HT1080 (cell line): ENCODE measurements around the gene WNK1. TPM values are rescaled to one million over a fixed set of nuclear protein-coding genes. Genes with fewer than 3 reads are reported as not detected.

Experiments
- DNase-seq: peaks from one replicate; pipeline ENCODE4 v3.0.0-alpha.2; 2015; ENCODE audit warnings: low read depth
- total RNA-seq: library from RNA; depleted of rRNA; stranded (reverse); fragments of >200 nt; shearing (Covaris generic); gene quantifications from 2 replicates; pipeline ENCODE4 v1.2.3, GENCODE V29; 2014

Gene WNK1
- total RNA-seq, 1 experiment from 2014 or later, result 53.5 TPM

DNA sequence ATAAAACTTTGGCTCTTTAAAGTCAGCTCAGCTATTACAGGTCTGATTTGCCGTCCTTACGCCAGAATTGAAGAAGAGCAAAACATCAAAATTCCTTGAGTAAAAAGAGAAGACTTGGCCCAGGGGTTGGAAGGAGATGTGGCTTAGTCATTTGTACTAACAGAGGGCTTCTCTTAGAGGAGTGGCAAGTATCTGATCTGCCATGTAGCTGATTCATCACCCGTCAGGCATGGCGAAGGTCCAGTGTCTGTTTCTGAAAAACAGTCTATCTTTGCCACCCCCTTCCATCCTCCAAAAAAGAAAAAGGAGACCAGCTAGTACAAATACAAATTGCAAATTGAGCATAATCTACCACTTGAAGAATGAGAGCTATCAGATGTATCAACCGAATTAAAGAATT, 105.2 kb downstream of the WNK1 start:
- DNase-seq, result peak; percentile 76

- DNase-seq, result no peak
Measured at GRCh38 chr12:862303-862911, 110.0 kb downstream of the WNK1 start.

GRCh38 chr12:863285-863684, 110.9 kb downstream of the WNK1 start:
- no peak for DNase-seq

DNA sequence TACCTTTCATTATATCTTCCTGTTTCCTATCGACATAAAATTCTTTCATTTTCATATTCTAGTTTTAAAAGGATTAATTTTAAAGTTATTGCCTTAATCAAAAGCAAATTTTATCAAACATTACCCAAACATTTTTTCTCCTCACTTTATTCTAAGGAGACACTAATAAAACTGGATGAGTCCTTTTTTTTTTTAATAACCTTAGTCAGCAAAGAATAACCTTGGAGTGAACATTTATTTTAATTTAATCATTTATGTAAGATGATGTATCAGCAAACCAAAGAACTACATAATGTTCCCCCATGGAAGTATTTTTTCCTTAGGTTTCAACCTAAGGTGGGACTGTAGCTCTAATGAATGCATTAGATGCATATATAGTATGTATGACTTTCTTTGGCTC, 113.2 kb downstream of the WNK1 start:
- no peak for DNase-seq

DNA sequence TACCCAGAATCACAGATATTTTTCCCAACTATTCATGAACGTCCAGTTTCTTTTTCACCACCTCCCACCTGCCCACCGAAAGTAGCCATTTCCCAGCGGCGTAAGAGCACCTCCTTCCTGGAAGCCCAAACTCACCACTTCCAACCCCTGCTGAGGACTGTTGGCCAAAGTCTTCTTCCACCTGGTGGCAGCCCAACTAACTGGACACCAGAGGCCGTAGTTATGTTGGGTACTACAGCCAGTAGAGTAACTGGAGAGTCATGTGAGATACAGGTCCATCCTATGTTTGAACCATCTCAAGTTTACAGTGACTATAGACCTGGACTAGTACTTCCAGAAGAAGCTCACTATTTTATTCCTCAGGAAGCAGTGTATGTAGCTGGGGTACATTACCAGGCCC, 115.5 kb downstream of the WNK1 start:
- no peak for DNase-seq

DNA sequence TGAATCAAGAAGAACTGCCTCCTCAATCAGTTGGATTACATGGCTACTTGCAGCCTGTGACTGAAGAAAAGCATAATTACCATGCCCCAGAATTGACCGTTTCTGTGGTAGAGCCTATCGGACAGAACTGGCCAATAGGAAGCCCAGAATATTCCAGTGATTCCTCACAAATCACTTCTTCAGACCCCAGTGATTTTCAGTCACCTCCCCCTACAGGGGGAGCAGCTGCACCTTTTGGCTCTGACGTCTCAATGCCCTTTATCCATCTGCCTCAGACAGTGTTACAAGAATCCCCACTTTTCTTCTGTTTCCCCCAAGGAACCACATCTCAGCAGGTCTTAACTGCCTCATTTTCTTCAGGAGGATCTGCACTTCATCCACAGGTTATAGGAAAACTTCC, 116.3 kb downstream of the WNK1 start:
- DNase-seq, result no peak

DNA sequence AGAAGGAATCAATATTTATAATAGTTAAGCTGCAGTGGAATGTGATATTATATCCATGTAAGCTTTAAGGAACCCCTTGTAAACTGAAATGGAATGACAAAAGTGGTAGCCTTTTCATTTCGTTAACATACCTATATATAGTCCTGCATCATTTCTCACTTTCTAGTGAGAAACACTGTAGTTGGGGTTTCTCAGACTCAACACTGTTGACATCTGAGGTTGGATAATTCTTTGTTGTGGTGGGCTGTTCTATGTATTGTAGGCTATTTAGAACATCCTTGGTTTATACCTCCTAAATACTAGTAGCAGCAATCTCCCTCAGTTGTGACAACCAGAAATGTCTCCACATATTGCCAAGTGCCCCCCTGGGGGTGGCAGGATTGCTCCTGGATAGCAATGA, 118.0 kb downstream of the WNK1 start:
- no peak for DNase-seq

DNA sequence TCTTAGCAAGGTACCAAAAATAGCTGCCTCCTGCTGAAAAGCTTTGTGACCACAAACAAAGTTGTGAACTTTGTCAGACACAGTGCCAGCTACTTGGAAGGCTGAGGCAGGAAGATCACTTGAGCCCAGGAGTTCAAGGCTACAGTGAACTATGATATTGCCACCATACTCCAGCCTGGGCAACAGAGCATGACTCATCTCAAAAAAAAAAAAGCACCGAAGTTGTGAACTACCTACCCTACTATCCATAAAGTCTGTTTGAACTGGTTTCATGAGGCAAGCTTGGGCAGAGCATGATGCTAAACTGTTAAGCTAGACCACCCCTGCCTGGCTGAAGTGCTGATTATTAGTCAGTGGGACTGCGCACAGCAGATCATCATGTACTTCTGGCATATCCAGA, 121.6 kb downstream of the WNK1 start:
- DNase-seq, result peak; percentile 70

DNA sequence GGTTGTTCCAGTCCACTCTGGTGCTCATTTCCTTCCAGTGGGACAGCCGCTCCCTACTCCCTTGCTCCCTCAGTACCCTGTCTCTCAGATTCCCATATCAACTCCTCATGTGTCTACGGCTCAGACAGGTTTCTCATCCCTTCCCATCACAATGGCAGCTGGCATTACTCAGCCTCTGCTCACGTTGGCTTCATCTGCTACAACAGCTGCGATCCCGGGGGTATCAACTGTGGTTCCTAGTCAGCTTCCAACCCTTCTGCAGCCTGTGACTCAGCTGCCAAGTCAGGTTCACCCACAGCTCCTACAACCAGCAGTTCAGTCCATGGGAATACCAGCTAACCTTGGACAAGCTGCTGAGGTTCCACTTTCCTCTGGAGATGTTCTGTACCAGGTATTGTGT, 127.3 kb downstream of the WNK1 start:
- peak; percentile 85 for DNase-seq

GRCh38 chr12:880656-881055, 128.3 kb downstream of the WNK1 start:
- DNase-seq, result no peak

DNA sequence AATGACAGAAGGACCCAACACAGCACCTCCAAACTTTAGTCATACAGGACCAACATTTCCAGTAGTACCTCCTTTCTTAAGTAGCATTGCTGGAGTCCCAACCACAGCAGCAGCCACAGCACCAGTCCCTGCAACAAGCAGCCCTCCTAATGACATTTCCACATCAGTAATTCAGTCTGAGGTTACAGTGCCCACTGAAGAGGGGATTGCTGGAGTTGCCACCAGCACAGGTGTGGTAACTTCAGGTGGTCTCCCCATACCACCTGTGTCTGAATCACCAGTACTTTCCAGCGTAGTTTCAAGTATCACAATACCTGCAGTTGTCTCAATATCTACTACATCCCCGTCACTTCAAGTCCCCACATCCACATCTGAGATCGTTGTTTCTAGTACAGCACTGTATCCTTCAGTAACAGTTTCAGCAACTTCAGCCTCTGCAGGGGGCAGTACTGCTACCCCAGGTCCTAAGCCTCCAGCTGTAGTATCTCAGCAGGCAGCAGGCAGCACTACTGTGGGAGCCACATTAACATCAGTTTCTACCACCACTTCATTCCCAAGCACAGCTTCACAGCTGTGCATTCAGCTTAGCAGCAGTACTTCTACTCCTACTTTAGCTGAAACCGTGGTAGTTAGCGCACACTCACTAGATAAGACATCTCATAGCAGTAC, 132.5 kb downstream of the WNK1 start:
- no peak for DNase-seq

DNA sequence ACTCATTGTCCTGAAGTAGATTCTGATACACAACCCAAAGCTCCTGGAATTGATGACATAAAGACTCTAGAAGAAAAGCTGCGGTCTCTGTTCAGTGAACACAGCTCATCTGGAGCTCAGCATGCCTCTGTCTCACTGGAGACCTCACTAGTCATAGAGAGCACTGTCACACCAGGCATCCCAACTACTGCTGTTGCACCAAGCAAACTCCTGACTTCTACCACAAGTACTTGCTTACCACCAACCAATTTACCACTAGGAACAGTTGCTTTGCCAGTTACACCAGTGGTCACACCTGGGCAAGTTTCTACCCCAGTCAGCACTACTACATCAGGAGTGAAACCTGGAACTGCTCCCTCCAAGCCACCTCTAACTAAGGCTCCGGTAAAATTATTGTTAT, 133.3 kb downstream of the WNK1 start:
- DNase-seq, result no peak

- no peak for DNase-seq
Measured at GRCh38 chr12:886206-886605, 133.8 kb downstream of the WNK1 start.

DNA sequence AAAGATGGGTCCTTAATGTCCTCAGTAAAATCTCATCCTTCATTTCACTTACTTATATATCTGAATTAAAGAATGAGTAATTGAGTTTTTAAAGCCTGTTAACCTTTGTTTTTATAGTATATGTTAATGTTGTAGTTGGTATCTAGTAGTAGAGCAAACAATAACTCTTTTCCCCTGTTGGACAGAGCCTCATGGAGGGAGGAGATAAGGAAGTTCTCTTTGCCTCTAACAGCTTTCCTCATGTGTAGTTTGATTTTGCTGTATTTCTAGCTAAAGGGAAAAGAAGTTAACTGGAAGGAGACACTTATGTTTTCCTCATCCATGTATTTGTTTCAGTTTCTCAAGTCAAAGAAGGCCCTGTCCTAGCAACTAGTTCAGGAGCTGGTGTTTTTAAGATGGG, 141.8 kb downstream of the WNK1 start:
- DNase-seq, result no peak

DNA sequence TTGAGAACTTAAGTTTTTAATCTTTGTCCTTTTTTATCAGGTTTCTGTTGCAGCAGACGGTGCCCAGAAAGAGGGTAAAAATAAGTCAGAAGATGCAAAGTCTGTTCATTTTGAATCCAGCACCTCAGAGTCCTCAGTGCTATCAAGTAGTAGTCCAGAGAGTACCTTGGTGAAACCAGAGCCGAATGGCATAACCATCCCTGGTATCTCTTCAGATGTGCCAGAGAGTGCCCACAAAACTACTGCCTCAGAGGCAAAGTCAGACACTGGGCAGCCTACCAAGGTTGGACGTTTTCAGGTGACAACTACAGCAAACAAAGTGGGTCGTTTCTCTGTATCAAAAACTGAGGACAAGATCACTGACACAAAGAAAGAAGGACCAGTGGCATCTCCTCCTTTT, 143.7 kb downstream of the WNK1 start:
- DNase-seq, result no peak

- DNase-seq, result no peak
Measured at GRCh38 chr12:897386-897785, 145.0 kb downstream of the WNK1 start.

DNA sequence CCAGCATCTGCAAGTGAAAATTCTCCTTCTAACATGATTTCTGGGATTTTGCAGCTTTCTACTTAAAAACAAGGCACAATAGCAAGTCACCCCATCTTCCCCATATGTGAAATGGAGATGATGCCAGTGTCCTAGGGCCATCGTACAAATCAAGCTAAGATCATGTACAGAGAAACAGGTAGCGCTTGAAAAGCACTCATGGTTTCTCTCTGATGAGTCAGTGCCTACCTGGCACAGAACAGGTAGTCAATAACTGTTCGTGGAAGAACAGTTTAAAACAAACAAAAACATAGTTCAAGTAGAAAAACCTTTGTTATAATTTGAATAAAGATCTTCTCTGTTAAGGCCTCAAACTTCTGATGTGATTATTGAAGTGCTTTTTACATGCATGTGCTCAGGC, 150.2 kb downstream of the WNK1 start:
- no peak for DNase-seq

- DNase-seq, result no peak
Measured at GRCh38 chr12:903055-903454, 150.7 kb downstream of the WNK1 start.

GRCh38 chr12:904010-904414, 151.6 kb downstream of the WNK1 start:
- no peak for DNase-seq

GRCh38 chr12:905261-906031, 153.1 kb downstream of the WNK1 start:
- no peak for DNase-seq

DNA sequence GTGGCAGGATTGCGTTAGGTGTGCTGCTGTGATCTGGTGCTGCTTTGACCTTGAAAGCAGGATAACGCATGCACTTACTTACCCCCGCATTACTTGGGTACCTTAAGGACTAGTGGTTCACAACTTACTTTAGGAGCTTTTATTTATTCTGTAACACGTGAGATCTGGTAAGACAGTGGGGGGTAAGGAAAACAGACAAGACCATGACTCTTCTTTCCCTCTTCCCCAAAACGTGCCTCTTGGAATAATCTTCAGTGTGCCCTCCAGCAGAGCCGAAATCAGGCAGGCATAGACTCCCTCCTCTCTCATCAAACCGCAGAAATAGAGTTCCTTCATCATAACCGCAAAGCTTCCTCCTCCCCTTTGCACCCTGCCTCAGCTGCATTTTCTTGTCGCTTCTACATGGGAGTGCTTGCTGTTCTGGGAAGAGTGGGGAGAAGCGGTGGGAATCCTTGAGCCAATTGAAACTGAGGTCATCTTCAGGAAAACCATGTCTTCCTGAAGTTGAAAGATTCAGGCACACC, 153.7 kb downstream of the WNK1 start:
- no peak for DNase-seq

GRCh38 chr12:907413-908185, 155.2 kb downstream of the WNK1 start:
- no peak for DNase-seq
